ENCODE measurements around the gene FBXL17.

FBXL17 gene

DNA sequence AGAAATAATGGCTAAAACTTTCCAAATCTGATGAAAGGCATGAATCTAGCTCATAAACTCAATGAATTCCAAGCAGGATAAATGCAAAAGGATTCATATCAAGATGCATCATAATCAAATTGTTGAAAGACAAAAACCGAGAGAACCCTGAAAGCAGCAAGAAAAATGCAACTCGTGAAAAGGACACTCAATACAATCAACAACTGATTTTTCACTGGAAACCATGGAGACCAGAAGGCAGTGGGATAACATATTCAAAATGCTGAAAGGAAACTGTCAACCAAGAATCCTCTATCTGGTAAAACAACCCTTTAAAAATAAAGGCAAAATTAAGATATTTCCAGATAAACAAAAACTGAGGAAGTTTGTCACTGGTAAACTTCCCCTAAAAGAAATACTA is 9.5 kb downstream of the FBXL17 start:
- DNase-seq: no peak

DNA sequence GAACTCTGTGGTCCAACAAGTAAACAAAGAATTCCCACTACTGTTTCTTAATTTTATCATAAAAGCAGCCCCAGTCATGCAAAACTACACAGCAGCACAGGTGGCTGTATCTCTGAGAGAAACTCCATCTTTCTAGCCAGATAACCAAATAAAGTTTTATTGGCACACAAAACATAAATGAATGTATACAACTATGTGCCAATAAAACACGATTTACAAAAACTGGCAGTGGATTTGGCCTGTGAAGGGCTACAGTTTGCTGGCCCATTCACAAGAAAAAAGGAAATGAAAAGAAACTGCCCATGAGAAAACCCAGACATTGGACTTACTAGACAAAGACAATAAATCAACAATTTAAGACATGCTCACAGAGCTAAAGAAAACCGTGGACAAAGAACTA is 10.6 kb downstream of the FBXL17 start:
- DNase-seq: no peak

DNA sequence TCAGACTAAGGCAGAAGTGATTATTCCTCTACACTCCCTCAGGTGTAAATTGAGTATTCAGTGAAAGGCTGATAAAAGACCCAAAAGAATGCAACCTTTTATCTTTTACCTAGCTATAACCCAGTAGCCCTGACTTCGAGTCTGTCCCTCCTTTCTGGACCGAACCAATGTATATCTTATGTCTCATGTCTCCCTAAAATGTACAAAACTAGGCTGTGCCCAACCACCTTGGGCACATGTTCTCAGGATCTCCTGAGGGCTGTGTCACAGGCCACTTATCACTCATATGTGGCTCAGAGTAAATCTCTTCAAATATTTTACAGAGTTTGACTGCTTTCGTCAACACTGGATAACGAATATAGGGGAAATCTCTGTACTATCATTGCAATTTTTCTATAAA is 12.7 kb downstream of the FBXL17 start:
- no peak for DNase-seq

DNA sequence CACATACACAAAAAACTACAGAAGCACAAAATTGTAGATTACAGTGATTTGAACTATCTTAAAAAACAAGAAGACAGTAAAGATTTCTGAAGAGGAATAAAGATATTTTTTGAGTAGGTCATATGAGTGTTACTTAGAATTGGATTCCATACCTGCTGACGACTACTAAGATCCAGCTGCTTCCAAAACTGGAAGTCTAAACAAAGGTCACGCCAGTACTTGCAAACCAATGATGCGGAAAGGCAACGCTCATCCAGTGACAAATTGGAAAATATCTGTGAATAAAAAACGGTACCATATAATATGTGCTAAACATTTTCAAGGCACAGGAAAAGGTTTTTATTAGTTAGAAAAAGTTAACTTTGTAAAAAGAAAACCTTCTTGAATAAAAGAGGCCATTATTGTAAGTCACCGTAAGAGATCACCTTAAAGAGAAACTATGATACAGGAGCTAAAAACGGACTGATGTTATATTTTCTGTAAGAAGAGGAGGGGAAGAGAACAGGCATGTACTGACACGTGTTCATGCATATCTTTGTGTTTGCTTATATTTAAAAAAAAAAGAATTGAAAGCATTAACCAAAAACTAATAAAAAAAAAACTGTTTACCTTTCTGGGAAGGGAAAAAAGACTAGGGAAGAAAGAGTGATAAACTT is 14.1 kb downstream of the FBXL17 start:
- DNase-seq: no peak

DNA sequence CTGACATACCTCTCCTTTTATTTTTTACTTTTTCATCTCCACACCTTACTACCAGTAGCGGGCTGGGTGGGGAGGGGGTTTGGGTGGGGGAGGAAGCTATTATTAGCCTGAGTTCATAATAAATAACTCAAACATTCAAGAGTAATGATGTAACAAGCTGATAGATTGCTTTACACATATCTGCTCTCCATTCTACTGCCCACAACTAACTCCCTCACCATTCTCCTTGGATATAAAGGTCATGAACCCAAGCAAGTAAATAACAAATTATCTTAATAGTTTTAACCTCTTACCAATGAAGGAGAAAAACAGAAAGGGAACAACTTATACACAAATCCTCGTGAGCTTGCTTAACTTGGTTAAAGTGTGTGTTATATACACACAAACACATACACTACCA is 15.4 kb downstream of the FBXL17 start:
- DNase-seq: no peak

DNA sequence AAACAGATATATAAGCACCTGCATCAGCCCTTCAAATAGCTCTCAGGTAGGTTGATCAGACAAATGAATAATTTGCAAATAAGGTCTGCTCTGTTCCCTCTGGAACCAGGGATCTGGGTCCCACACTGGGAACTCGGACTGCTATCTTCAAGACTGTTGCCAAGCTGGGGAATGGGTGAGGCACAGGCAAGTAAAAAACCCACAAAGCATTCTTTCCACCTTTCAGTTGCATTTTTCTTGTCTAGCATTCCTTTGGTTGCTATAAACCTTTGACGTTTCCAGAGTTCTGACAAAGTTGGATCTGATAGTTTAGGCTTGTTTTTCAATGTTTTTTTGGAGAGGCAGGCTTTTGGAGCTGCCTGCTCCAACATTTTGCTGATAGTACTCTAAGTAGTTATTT is 20.1 kb downstream of the FBXL17 start:
- DNase-seq: no peak

DNA sequence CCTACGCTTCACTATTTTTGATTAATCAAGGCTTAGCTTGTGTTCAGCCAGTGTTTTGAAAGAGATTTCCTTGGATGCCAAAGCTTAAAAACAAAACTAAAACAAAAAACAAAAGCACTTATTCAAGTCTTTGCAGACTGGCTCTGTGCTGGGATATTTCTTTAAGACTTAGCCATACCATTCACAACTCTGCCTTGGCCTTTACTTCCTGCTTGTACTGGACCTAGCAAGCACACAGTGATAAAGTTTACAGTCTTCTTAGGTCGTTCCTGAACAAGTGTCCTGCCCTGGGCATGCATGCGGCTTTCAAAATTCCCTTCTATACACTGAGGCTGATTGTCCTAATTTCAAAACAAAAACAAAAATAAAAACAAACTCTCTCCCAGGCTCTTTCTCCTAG is 20.7 kb downstream of the FBXL17 start:
- DNase-seq: no peak

- DNase-seq: no peak
These were observed 21.6 kb downstream of the FBXL17 start for GRCh38 chr5:108360280-108360679.

GRCh38 chr5:108356286-108356685 is 25.6 kb downstream of the FBXL17 start:
- DNase-seq: no peak

DNA sequence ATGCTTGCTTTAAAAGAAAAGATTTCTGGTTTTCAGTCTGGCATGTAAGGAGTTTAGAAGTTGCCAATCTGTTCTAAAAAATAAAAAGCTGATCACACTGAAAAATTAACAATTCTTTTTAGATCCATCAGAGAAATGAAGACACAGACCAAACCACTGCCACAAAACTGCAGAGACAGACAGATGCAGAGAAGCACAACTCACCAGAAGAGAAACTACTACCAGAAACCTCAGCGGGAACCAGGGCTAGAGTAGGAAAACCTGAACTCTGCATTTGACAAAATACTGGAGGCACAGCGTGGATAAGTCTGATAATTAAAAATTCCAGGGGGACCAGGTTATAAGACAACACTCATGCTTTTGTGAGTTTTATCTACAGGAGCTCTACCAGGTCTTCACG is 28.8 kb downstream of the FBXL17 start:
- DNase-seq: no peak

DNA sequence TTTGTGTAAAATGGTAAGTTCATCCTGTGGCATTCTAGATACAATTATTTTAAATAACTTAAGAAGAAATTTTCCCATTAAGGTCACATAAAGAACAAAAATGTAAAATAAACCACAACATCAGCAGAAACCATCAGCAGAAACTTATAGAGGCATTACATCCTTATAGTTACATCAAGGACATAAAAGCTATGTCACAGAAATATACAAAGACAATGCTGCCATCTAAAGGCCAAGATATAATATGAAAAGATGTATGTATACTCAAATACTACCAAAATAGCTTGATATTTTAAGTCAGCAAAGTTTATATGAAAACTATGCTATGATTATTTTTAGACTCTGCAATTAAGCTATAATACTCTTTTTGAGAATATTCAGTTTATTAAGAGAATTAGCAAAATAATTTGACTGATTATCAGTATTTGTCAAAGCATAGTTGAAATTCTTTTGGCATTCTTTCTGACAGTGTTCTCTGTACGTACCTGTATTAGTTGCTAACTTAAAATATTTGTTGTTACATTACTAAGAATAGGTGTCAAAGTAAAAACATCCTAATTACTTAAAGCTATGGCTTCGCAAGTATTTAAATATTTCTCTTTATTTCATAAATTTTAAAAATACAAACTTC is 36.2 kb downstream of the FBXL17 start:
- peak; percentile 66 to 78 for DNase-seq

DNA sequence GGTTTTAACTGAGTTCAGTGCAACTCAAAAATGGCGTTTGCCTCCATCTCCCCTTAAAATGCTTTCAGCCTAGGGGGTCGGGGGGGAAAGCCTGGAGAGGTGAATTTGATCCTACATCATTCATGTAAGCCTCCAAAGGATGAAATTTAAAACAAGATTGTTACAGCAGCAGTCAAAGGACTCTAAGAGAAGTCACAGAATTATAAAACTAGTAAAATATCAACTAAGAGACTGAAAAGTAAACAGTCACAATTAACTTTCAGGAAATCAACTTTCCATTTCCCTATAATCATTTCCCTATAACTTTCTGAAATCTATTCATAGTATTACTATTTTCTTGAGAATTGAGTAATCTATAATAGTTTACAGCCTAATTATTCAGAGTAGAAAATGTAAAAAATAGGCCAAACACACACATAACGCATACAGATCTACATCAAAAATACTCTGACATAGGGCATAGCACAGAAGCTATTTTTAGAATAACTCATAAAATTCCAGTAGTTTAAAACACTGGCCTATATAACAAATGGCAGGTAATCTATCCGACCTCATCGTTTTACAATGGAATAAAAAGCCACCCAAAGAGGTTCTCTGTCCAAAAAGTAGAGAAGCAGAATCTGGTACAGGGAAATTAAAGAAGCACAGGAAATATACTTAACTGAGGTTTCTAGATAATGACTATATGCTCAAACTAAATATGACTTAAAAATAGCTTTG is 37.6 kb downstream of the FBXL17 start:
- no peak for DNase-seq

GRCh38 chr5:108341866-108342265 is 40.0 kb downstream of the FBXL17 start:
- DNase-seq: no peak

- DNase-seq: no peak
These were observed 41.8 kb downstream of the FBXL17 start for GRCh38 chr5:108340131-108340530.

- DNase-seq: no peak
These were observed 42.7 kb downstream of the FBXL17 start for GRCh38 chr5:108339220-108339619.

DNA sequence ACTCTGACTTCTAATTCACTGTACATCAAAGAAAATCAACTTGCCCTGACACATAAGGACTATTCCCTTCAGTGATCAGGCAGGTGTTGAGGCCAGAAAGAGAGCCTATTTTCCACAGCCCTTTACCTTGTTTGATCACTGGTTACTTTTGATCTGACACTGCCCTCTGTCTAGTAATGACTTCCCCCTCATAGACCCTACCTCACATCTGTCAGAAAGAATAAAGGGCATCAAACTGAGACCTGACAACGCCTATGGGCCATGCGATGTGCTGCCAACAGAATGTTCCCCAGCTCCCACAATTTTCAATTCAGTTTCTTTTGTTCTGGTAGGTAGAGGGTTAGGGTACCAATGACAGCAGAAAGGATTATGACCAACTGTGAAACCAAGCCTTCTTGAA is 47.7 kb downstream of the FBXL17 start:
- DNase-seq: no peak

DNA sequence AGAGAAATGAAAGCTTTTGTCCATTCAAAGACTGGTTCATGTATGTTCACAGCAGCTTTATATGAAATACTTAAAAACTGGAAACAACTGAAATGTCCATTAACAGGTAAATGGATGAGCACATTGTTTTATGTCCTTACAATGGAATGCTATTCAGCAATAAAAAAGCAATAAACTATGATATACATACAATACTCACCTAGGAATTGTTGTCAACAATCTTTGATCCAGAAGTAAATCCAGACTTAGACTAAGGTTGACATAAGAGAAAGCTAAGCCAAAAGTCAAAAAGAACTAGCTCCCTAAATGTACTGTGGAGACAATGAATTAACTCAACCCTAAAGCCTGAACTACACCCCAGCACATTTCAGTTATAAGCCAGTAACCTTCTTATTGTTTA is 54.9 kb downstream of the FBXL17 start:
- no peak for DNase-seq

- DNase-seq: no peak
These were observed 57.0 kb downstream of the FBXL17 start for GRCh38 chr5:108324886-108325285.

DNA sequence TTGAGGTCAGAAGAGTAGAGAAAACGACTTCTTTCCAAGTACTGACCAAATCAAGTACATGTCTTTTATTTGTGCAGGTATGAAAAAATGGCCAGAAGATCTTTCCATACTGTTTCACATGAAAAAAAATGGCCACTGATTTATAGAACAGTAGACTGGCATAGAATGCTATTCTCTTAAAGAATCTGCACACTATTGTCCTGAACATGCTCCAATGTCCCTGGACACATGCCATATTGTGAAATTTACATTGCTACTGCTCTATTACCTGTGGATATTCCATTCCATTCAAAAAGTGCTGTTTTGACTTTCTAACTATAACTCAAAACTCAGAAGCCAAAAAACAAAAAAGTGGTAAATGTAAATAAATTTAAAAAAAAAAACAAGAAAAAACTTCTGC is 60.6 kb downstream of the FBXL17 start:
- DNase-seq: no peak

DNA sequence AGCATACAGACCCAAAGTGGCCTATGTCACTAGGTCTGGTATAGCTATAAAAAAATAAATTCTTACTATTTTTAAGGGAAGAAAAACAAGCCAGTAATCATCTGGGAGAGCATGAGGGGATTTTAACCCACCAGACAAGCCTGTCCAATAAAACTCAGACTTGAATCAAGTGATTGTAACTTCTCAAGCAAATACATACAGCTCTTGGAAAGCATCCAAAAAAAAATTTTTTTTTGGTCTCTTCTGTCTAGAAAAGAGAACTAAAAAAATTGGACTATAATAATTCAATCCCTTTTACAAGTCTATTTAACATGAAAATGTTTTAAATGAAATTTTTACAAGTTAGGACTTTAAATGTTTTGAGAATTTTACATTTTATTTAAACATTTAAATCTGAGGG is 61.7 kb downstream of the FBXL17 start:
- no peak for DNase-seq

DNA sequence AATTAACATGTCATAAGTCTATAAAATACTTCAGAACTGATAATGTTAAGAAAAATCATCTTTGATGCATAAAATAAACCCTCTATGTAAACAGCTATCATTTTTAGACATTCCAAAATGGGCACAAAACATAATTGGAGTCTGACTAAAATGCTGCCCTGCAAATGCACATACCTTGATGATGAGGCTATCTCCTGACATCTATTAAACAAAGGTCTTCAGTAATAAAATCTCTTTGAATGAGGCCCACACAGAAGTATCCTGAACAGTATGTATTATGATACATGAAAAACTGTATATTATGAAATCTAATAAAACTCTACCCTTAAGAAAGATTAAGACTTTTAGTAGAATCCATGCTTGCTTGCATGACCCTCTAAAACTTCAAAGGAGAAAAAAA is 66.1 kb downstream of the FBXL17 start:
- DNase-seq: no peak

DNA sequence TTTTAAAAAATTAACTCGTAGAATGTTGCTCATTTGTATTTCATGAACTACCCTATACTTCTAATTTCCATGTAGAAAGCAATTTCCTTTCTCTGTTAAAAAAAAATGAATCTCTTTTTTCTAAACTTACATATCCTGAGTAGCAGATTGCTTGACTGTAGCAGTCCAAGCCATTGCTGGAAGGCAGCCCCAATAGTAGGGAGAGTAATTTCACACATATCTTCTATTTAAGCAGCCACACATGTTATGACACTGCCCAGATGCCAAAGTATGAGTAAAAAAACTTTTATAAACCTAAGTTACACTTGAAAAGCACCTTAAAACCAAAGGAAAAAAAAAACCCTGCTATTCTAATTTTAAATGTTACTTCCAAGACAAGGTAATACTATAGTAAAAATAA is 69.6 kb downstream of the FBXL17 start:
- no peak for DNase-seq

DNA sequence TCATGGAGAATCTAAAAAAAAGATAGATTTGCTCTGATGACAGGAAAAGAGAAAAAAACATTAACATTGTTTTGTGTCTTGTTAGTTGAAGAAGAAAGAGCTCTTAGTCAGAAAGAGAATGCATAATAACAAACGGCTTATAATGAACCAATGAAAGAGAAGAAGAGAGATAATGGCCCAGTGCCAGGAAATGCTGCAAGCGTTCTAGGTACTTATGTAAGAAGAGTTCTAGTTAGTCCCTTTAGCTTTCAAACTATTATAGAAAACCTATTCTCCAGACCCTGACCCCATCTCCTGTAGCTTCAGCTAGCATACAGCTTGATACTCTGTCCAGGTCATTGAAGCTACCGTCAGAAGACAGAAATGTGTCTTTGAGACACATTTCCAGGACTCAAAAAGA is 70.2 kb downstream of the FBXL17 start:
- no peak for DNase-seq

DNA sequence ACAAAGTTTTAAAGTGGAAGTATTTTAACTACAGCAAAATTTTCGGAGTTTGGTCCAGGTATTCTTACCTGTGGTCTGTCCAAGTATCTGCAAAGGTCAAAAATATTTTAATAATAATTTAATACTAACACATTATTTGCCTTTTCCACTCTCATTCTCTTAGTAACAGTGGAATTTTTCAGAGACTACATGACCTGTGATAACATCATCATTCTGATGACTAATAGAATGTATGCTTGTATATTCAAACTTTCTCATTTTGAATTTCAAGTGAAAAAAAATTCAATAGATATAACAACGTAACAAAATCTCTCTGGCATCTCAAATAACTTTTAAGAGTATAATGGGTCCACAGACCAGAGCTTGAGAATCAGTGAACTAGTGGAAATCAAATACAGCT is 78.3 kb downstream of the FBXL17 start:
- no peak for DNase-seq

DNA sequence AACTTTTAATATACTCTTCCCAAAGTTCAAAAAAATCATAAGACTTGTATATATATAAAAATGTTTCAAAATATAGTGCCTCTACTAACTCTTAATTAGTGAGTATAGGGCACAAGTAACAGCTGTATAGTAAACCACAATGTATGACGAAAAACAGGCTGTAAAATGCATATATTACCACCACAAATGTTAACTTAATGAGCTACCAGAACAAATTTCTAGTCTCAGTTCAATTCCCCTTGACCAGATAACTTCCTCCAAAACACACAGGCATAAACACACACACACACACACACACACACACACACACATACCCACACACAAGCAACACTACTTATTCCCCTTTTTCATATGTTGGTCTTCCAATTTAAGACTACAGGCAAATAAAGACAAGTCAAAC is 78.8 kb downstream of the FBXL17 start:
- DNase-seq: no peak
